Measurements from ENCODE around the gene TPM4. TPM values are rescaled to one million over a fixed set of nuclear protein-coding genes. Genes with fewer than 3 reads are reported as not detected.

Gene TPM4
- total and polyA plus RNA-seq, 8 donors: 167 to 609 (median 351) TPM

DNA sequence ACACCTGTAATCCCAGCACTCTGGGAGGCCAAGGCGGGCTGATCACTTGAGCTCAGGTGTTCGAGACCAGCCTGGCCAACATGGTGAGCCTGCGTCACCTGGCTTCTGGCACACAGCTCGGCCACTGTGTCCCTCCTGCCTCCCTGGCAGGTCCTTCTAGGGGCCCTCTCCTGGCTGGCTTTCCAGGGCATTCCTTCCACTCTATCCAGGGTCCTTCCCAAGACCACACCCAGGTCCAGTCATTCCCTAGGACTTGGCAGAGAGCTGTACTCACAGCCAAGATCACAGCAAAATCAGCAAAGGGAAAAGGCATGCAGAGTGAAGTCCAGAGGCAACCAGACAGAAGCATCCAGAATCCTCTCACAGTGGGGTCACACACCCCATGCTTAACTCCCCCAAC lies 57.5 kb downstream of the TPM4 start:
- intact Hi-C loops (cut with DNase I; ENCODE audit: low total_unique reads): no loop called here
- WGBS, 5 donors: 79 to 93% (median 88%) methylated on average over 4 of the region's 4 CpGs
- Histone ChIP-seq H3K4me3 (no peak overlapping the region), H3K4me1 (peaks cover 0 to 9% (median 7%) of the 10 kb centered on the region in 4 donors), H3K36me3 (peaks cover 42 to 60% (median 58%) of the 10 kb centered on the region in 4 donors), H3K27ac (no peak overlapping the region), H3K27me3 (no peaks in the 10 kb centered on the region), H3K9me3 (no peaks in the 10 kb centered on the region)
- TF ChIP-seq POLR2A (IDR thresholded peaks at IDR 0.05): no peak
- TF ChIP-seq POLR2AphosphoS5 (IDR thresholded peaks at IDR 0.05): no peak
- TF ChIP-seq EP300 (IDR thresholded peaks at IDR 0.05): no peak
- TF ChIP-seq, protein P1, sequence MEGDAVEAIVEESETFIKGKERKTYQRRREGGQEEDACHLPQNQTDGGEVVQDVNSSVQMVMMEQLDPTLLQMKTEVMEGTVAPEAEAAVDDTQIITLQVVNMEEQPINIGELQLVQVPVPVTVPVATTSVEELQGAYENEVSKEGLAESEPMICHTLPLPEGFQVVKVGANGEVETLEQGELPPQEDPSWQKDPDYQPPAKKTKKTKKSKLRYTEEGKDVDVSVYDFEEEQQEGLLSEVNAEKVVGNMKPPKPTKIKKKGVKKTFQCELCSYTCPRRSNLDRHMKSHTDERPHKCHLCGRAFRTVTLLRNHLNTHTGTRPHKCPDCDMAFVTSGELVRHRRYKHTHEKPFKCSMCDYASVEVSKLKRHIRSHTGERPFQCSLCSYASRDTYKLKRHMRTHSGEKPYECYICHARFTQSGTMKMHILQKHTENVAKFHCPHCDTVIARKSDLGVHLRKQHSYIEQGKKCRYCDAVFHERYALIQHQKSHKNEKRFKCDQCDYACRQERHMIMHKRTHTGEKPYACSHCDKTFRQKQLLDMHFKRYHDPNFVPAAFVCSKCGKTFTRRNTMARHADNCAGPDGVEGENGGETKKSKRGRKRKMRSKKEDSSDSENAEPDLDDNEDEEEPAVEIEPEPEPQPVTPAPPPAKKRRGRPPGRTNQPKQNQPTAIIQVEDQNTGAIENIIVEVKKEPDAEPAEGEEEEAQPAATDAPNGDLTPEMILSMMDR (IDR thresholded peaks at IDR 0.05): no peak
- DNase-seq: no peak

DNA sequence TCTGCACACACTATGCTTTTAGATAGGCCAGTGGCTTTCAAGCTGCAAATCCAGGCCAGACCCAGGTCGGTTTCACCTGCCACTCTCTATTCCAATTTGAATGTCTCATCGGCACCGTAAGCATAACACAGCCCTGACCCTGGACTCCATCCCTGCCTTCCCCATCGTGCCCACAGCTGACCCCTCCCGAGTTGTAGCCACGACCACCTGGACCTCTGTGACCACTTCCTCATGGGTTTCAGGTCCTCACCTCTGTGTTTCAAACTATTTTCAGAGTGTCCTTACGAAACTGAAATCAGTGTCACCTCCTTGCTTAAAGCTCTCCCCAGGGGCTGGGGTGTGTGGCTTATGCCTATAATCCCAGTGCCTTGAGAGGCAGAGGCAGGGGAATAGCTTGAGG lies 58.2 kb downstream of the TPM4 start:
- no peak for TF ChIP-seq EP300 (IDR thresholded peaks at IDR 0.05)
- no peak for TF ChIP-seq POLR2A (IDR thresholded peaks at IDR 0.05)
- TF ChIP-seq, protein P1 (IDR thresholded peaks at IDR 0.05): no peak
- no peak for TF ChIP-seq POLR2AphosphoS5 (IDR thresholded peaks at IDR 0.05)
- H3K4me1 ChIP-seq: peaks cover 0 to 9% (median 7%) of the 10 kb centered on the region in 4 donors
- H3K4me3 ChIP-seq: no peak overlapping the region
- H3K27ac ChIP-seq: no peak overlapping the region
- no peak for DNase-seq
- peaks cover 35 to 53% (median 52%) of the 10 kb centered on the region in 4 donors for H3K36me3 ChIP-seq
- 70 to 81% (median 76%) methylated on average over 7 of the region's 7 CpGs for WGBS, 5 donors
- H3K9me3 ChIP-seq: no peaks in the 10 kb centered on the region
- intact Hi-C loops (cut with DNase I; ENCODE audit: low total_unique reads): no loop called here
- H3K27me3 ChIP-seq: no peaks in the 10 kb centered on the region

DNA sequence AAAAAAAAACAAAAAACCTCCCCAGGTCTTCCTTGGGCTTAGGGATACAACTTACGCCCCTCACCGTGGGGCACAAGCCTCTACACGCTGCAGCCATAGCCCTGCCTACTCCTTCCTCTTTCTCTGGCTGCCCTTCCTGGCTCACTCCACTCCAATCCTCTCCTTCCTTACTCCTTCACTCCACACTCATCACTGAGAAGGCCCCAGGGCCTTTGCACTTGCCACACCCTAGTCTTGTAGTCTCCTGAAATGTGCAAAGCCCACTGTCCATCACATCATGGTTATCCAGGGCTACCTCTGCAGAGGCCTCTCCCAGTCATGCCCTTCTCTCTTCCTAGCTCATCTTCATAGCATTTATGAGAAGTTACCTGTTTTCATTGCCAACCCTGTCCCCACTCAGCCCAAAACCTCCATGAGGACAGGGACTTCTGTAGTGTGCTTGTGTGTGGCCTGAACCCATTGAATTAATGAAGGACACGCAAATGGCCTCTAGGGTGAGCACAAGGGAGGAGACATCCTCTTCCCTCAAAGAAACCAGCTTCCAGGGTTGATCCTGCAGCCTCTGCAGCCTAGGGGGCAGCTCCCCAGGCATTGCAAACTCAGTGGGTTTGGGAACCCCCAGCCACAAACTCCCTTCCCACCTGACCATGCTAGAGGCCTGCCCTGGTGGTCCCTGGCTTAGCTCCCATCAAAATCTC lies 59.3 kb downstream of the TPM4 start:
- intact Hi-C loops (cut with DNase I; ENCODE audit: low total_unique reads): no loop called here
- Histone ChIP-seq H3K4me3 (no peak overlapping the region), H3K27me3 (no peaks in the 10 kb centered on the region), H3K9me3 (no peaks in the 10 kb centered on the region), H3K4me1 (peaks cover 0 to 9% (median 7%) of the 10 kb centered on the region in 4 donors), H3K27ac (no peak overlapping the region), H3K36me3 (peaks cover 30 to 42% (median 41%) of the 10 kb centered on the region in 4 donors)
- DNase-seq: no peak
- 79 to 93% (median 89%) methylated on average over 4 of the region's 4 CpGs for whole genome bisulfite sequencing, 5 donors
- TF ChIP-seq EP300 (IDR thresholded peaks at IDR 0.05): no peak
- TF ChIP-seq, protein P1 (IDR thresholded peaks at IDR 0.05): no peak
- TF ChIP-seq POLR2A (IDR thresholded peaks at IDR 0.05): no peak
- TF ChIP-seq POLR2AphosphoS5 (IDR thresholded peaks at IDR 0.05): no peak

DNA sequence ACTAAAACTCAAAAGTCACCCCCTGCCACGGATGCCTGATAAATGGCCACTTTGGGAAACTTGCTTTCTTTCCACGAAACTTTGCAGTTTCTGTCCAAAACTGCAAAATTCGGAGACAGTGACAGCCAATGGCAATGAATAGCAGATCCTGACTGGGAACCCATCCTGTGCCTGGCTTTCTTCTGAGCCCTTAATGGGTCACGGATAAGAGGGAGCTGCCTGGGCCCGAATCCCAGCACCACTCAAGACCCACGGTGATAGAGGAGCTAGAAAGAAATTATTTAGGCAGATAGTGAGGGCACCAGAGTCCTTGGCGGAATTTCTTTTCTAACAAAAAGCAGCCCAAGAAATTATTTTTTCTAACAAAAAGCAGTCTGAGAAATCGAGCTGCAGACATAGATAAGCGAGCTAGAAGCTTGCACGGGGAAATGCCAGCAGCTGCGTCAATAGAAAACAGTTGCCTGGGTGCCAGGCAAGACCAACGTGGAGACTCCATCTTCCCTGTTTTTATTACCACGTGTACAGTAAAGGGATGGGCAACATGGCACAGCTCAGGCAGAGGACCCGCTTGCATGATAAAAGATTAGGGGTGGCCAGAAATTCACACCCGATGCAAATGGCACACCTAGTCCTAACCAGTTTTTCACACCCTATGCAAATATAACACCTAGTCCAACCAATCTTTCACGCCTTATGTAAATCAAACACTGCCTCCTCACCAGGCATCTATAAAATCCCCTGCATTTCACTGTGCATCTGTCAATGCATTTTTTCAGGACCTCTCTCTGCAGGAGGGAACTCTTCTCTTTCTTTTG lies 60.1 kb downstream of the TPM4 start:
- peaks cover 0 to 9% (median 7%) of the 10 kb centered on the region in 4 donors for H3K4me1 ChIP-seq
- intact Hi-C loops (cut with DNase I; ENCODE audit: low total_unique reads): no loop called here
- no peak overlapping the region for H3K27ac ChIP-seq
- H3K27me3 ChIP-seq: no peaks in the 10 kb centered on the region
- peak in 1 of 2 donors; percentile 32 for DNase-seq
- no peak for TF ChIP-seq POLR2A (IDR thresholded peaks at IDR 0.05)
- TF ChIP-seq, protein P1 (IDR thresholded peaks at IDR 0.05): no peak
- peak in 1 of 3 donors; percentile 29 for TF ChIP-seq POLR2AphosphoS5 (IDR thresholded peaks at IDR 0.05)
- no peak for TF ChIP-seq EP300 (IDR thresholded peaks at IDR 0.05)
- WGBS, 5 donors: 34 to 49% (median 40%) methylated on average over 16 of the region's 16 CpGs
- H3K36me3 ChIP-seq: peaks cover 23 to 34% (median 33%) of the 10 kb centered on the region in 4 donors
- H3K4me3 ChIP-seq: no peak overlapping the region
- no peaks in the 10 kb centered on the region for H3K9me3 ChIP-seq
